ENCODE data around the gene APEX1.

APEX1 gene

GRCh38 chr14:20454516-20455354 is at the start of gene APEX1, which contains the start of gene OSGEP:
Gene APEX1 (plus strand): TSS chr14:20455226. CDS start chr14:20455646, 420 bp downstream.
Gene OSGEP (minus strand): TSS chr14:20454812. CDS start chr14:20454683, 129 bp downstream.
- peak within 1 kb of the TSS; percentile 75 for H2AFZ ChIP-seq (ENCODE audit: low read depth)
- H3K27me3 ChIP-seq (ENCODE audit: insufficient read depth, low read depth): no peaks in the 10 kb centered on the region
- peak within 1 kb of the TSS; percentile 79 for H3K4me2 ChIP-seq
- H3K36me3 ChIP-seq (ENCODE audit: insufficient read depth): no peaks in the 10 kb centered on the region
- no peak within 1 kb of the TSS for H3K4me3 ChIP-seq (IDR thresholded peaks at IDR 0.05; ENCODE audit: insufficient read depth, low read depth, low read length)
- peak within 1 kb of the TSS; percentile 87 for H3K27ac ChIP-seq
- no peak for TF ChIP-seq CTCF (conservative IDR thresholded peaks at IDR 0.05; ENCODE audit: low read depth, low read length)
- H4K20me1 ChIP-seq (ENCODE audit: insufficient read depth): no peaks in the 10 kb centered on the region
- H3K9ac ChIP-seq: peak within 1 kb of the TSS; percentile 85
- H3K4me1 ChIP-seq (ENCODE audit: low read depth, poor library complexity, severe bottlenecking): peaks cover 17% of the 10 kb centered on the region
- peaks cover 32% of the 10 kb centered on the region for H3K79me2 ChIP-seq (ENCODE audit: insufficient read depth, low read depth)

GRCh38 chr14:20409226-20409625 is 45.8 kb upstream of the APEX1 start:
- no peaks in the 10 kb centered on the region for H3K36me3 ChIP-seq (ENCODE audit: insufficient read depth)
- no peak for TF ChIP-seq CTCF (conservative IDR thresholded peaks at IDR 0.05; ENCODE audit: low read depth, low read length)
- no peak overlapping the region for H3K4me2 ChIP-seq
- no peak overlapping the region for H3K9ac ChIP-seq
- no peaks in the 10 kb centered on the region for H3K27me3 ChIP-seq (ENCODE audit: insufficient read depth, low read depth)
- H3K27ac ChIP-seq: no peak overlapping the region
- no peak overlapping the region for H3K4me3 ChIP-seq (IDR thresholded peaks at IDR 0.05; ENCODE audit: insufficient read depth, low read depth, low read length)
- peaks cover 11% of the 10 kb centered on the region for H3K4me1 ChIP-seq (ENCODE audit: low read depth, poor library complexity, severe bottlenecking)
- H4K20me1 ChIP-seq (ENCODE audit: insufficient read depth): no peaks in the 10 kb centered on the region
- no peak overlapping the region for H2AFZ ChIP-seq (ENCODE audit: low read depth)
- no peaks in the 10 kb centered on the region; the same call in 1 of the 2 replicates for H3K79me2 ChIP-seq (ENCODE audit: insufficient read depth, low read depth)

GRCh38 chr14:20412411-20412810 is 42.6 kb upstream of the APEX1 start:
- TF ChIP-seq CTCF (conservative IDR thresholded peaks at IDR 0.05; ENCODE audit: low read depth, low read length): no peak
- no peaks in the 10 kb centered on the region; the same call in 1 of the 2 replicates for H3K79me2 ChIP-seq (ENCODE audit: insufficient read depth, low read depth)
- H3K36me3 ChIP-seq (ENCODE audit: insufficient read depth): no peaks in the 10 kb centered on the region
- H4K20me1 ChIP-seq (ENCODE audit: insufficient read depth): no peaks in the 10 kb centered on the region
- peak overlapping the region; percentile 55; the same call in 1 of the 2 replicates for H3K27ac ChIP-seq
- H3K4me2 ChIP-seq: peak overlapping the region; percentile 91
- peak overlapping the region; percentile 50; the same call in 1 of the 2 replicates for H3K9ac ChIP-seq
- no peak overlapping the region for H3K4me3 ChIP-seq (IDR thresholded peaks at IDR 0.05; ENCODE audit: insufficient read depth, low read depth, low read length)
- no peak overlapping the region; the same call in 1 of the 2 replicates for H2AFZ ChIP-seq (ENCODE audit: low read depth)
- peaks cover 22% of the 10 kb centered on the region for H3K4me1 ChIP-seq (ENCODE audit: low read depth, poor library complexity, severe bottlenecking)
- H3K27me3 ChIP-seq (ENCODE audit: insufficient read depth, low read depth): no peaks in the 10 kb centered on the region

GRCh38 chr14:20412876-20413743 is 41.9 kb upstream of the APEX1 start, which contains the start of gene TEP1:
Gene TEP1 (minus strand): TSS chr14:20413501. CDS start chr14:20408439, 5,062 bp downstream.
- Histone ChIP-seq H3K79me2 (ENCODE audit: insufficient read depth, low read depth) (no peaks in the 10 kb centered on the region; the same call in 1 of the 2 replicates), H3K4me2 (peak within 1 kb of the TSS; percentile 91), H3K27me3 (ENCODE audit: insufficient read depth, low read depth) (no peaks in the 10 kb centered on the region), H3K27ac (peak within 1 kb of the TSS; percentile 55), H3K36me3 (ENCODE audit: insufficient read depth) (no peaks in the 10 kb centered on the region), H3K4me1 (ENCODE audit: low read depth, poor library complexity, severe bottlenecking) (peaks cover 22% of the 10 kb centered on the region), H3K9ac (peak within 1 kb of the TSS; percentile 50; the same call in 1 of the 2 replicates), H2AFZ (ENCODE audit: low read depth) (peak within 1 kb of the TSS; percentile 90), H4K20me1 (ENCODE audit: insufficient read depth) (no peaks in the 10 kb centered on the region), H3K4me3 (IDR thresholded peaks at IDR 0.05; ENCODE audit: insufficient read depth, low read depth, low read length) (no peak within 1 kb of the TSS)
- no peak for TF ChIP-seq CTCF (conservative IDR thresholded peaks at IDR 0.05; ENCODE audit: low read depth, low read length)
